HepG2 (cell line): ENCODE measurements around the gene ANAPC2. TPM values are rescaled to one million over a fixed set of nuclear protein-coding genes. Genes with fewer than 3 reads are reported as not detected.

Experiments used
- ATF3 ChIP-seq: sonication (generic); formaldehyde crosslinking; IDR thresholded peaks from 2 replicates; pipeline ENCODE4 v1.4.0; 2020; ENCODE audit warnings: missing genetic modification reagents
- EED ChIP-seq: sonication (generic); formaldehyde crosslinking; IDR thresholded peaks from 2 replicates; pipeline ENCODE4 v1.5.0; 2020; ENCODE audit warnings: mild to moderate bottlenecking, missing genetic modification reagents
- FOXO1 ChIP-seq: sonication (generic); formaldehyde crosslinking; IDR thresholded peaks from 2 replicates; pipeline ENCODE4 v1.4.0; 2020; ENCODE audit warnings: missing genetic modification reagents
- KLF13 ChIP-seq: sonication (generic); formaldehyde crosslinking; IDR thresholded peaks from 2 replicates; pipeline ENCODE4 v1.4.0; 2020; ENCODE audit warnings: mild to moderate bottlenecking, missing genetic modification reagents
- MAX ChIP-seq: IDR thresholded peaks from 2 replicates; pipeline ENCODE4 v1.6.1; 2012; ENCODE audit warnings: inconsistent platforms
- NFIC ChIP-seq: IDR thresholded peaks from 2 replicates; pipeline ENCODE4 v1.6.1; 2012; ENCODE audit warnings: mild to moderate bottlenecking, low read length, inconsistent platforms
- SALL2 ChIP-seq: sonication (generic); formaldehyde crosslinking; IDR thresholded peaks from 2 replicates; pipeline ENCODE4 v1.8.1; 2023; ENCODE audit warnings: mild to moderate bottlenecking, missing genetic modification reagents, inconsistent platforms
- SRF ChIP-seq: IDR thresholded peaks from 2 replicates; pipeline ENCODE4 v1.6.1; 2011; ENCODE audit warnings: mild to moderate bottlenecking, low read depth, low read length, moderate library complexity
- TFDP1 ChIP-seq: IDR thresholded peaks from 2 replicates; pipeline ENCODE4 v1.6.1; 2016; ENCODE audit warnings: missing compliant biosample characterization, missing genetic modification reagents, borderline replicate concordance
- TRAFD1 ChIP-seq: sonication (generic); formaldehyde crosslinking; IDR thresholded peaks from 2 replicates; pipeline ENCODE4 v1.5.1; 2020; ENCODE audit warnings: missing genetic modification reagents, mild to moderate bottlenecking, borderline replicate concordance
- ZFP37 ChIP-seq: sonication (generic); formaldehyde crosslinking; IDR thresholded peaks from 2 replicates; pipeline ENCODE4 v1.4.0; 2020; ENCODE audit warnings: missing genetic modification reagents, borderline replicate concordance
- ZNF407 ChIP-seq: sonication (generic); formaldehyde crosslinking; IDR thresholded peaks from one replicate; pipeline ENCODE4 v1.5.1; 2020; ENCODE audit warnings: mild to moderate bottlenecking, missing genetic modification reagents; ENCODE audit errors: not compliant biosample characterization
- ZNF557 ChIP-seq: sonication (generic); formaldehyde crosslinking; IDR thresholded peaks from 2 replicates; pipeline ENCODE4 v1.4.0; 2020; ENCODE audit warnings: missing genetic modification reagents
- ZSCAN30 ChIP-seq: sonication (generic); formaldehyde crosslinking; IDR thresholded peaks from 2 replicates; pipeline ENCODE4 v1.5.0; 2020; ENCODE audit warnings: mild to moderate bottlenecking, missing genetic modification reagents
- polyA plus RNA-seq, 8 experiments: library from polyadenylated mRNA; depleted of rRNA in 3 of 8; stranded (reverse) in 7 of 8; unstranded in 1 of 8; fragments of >200 nt; fragmentation: Illumina TruSeq in 4 of 8; extraction: Trizol in 4 of 8; gene quantifications; 2 replicates each; pipeline versions ENCODE4 v1.2.1 to v1.2.3, GENCODE V29; 2011 to 2016; ENCODE audit warnings: low read depth in 4 of 8, missing spikeins in 1 of 8, mixed read lengths in 1 of 8; ENCODE audit not compliant: insufficient read depth in 1 of 8
- total RNA-seq, 5 experiments: library from RNA; depleted of rRNA; stranded (reverse); fragments of >200 nt; fragmentation: Illumina TruSeq; extraction: Trizol; gene quantifications; 2 replicates each; pipeline ENCODE4 v1.2.3, GENCODE V29; 2016; ENCODE audit warnings: low read depth in 1 of 5

Gene ANAPC2
- total and polyA plus RNA-seq, 2 of the 13 experiments (the other 11 are each of a cell fraction or from before 2014, with no cell fraction given) = 12.3 to 15.4 TPM

GRCh38 chr9:137128862-137129455, 59.4 kb downstream of the ANAPC2 start (continued):
- peak; percentile 0 for TF ChIP-seq ZNF407
- TF ChIP-seq MAX = peak; percentile 43
- TF ChIP-seq FOXO1 (CRISPR knock-in tag) = 0 out of 2 replicates have a peak, but pooled peaks have one; percentile 3
- TF ChIP-seq KLF13 (CRISPR knock-in tag) = no peak
- TF ChIP-seq SALL2 = 0 out of 2 replicates have a peak, but pooled peaks have one; percentile 2
- no peak for TF ChIP-seq ZFP37 (CRISPR knock-in tag)
- TF ChIP-seq EED = no peak
- no peak for TF ChIP-seq ZSCAN30 (CRISPR knock-in tag)
- no peak for TF ChIP-seq SRF
- no peak for TF ChIP-seq ZNF557 (CRISPR knock-in tag)
- TF ChIP-seq TRAFD1 (CRISPR knock-in tag) = no peak
- no peak for TF ChIP-seq NFIC
- TF ChIP-seq TFDP1 (CRISPR knock-in tag) = 0 out of 2 replicates have a peak, but pooled peaks have one; percentile 17
- TF ChIP-seq ATF3 (CRISPR knock-in tag) = no peak
